SH-SY5Y (cell line): ENCODE measurements around the gene RPS14.

Experiments used
- GATA2 ChIP-seq: IDR thresholded peaks from 2 replicates; pipeline ENCODE4 v1.6.1; 2011; ENCODE audit warnings: mild to moderate bottlenecking, low read depth, low read length
- GATA3 ChIP-seq: IDR thresholded peaks from 2 replicates; pipeline ENCODE4 v1.6.1; 2011; ENCODE audit warnings: low read depth, mild to moderate bottlenecking, low read length, moderate library complexity

GRCh38 chr5:150392680-150393079, 56.9 kb downstream of the RPS14 start:
- TF ChIP-seq GATA2 (no peak), GATA3 (no peak)
